Myocyte (in vitro differentiated cells): ENCODE results near the gene MUC5AC. TPM values are rescaled to one million over a fixed set of nuclear protein-coding genes. Genes with fewer than 3 reads are reported as not detected.
A peak's percentile ranks its signal among the peaks of the same experiment; 100 is the strongest.

ENCODE experiments used
- DNase-seq: peaks from one replicate; pipeline ENCODE4 v3.0.0-alpha.2; 2012; ENCODE audit warnings: low read depth
- total RNA-seq: library from RNA; depleted of rRNA; stranded (reverse); fragments of >200 nt; gene quantifications from 2 replicates; pipeline ENCODE4 v1.2.3, GENCODE V29; 2014

The MUC5AC gene
- total RNA-seq, 1 donor from 2014 or later: not detected

- DNase-seq: no peak
These were observed 38.1 kb downstream of the MUC5AC start for GRCh38 chr11:1195682-1196515.

- DNase-seq: no peak
These were observed 39.0 kb downstream of the MUC5AC start for GRCh38 chr11:1196516-1197391.

GRCh38 chr11:1197431-1197885, 39.7 kb downstream of the MUC5AC start:
- DNase-seq: no peak

- DNase-seq: no peak
These were observed 40.3 kb downstream of the MUC5AC start for GRCh38 chr11:1197886-1198560.

- no peak for DNase-seq
These were observed 40.9 kb downstream of the MUC5AC start for GRCh38 chr11:1198561-1199240.

GRCh38 chr11:1199241-1199750, 41.5 kb downstream of the MUC5AC start:
- no peak for DNase-seq

- DNase-seq: no peak
These were observed 42.2 kb downstream of the MUC5AC start for GRCh38 chr11:1199751-1200610.

GRCh38 chr11:1200611-1201191, 42.9 kb downstream of the MUC5AC start:
- no peak for DNase-seq

GRCh38 chr11:1201395-1202153, 43.8 kb downstream of the MUC5AC start:
- peak; percentile 14 for DNase-seq

GRCh38 chr11:1202154-1202775, 44.5 kb downstream of the MUC5AC start:
- no peak for DNase-seq

GRCh38 chr11:1202776-1203504, 45.2 kb downstream of the MUC5AC start:
- DNase-seq: peak; percentile 39

- DNase-seq: no peak
These were observed 45.9 kb downstream of the MUC5AC start for GRCh38 chr11:1203505-1204271.

- no peak for DNase-seq
These were observed 46.8 kb downstream of the MUC5AC start for GRCh38 chr11:1204381-1205101.

GRCh38 chr11:1205121-1205986, 47.6 kb downstream of the MUC5AC start:
- DNase-seq: no peak

- no peak for DNase-seq
These were observed 48.2 kb downstream of the MUC5AC start for GRCh38 chr11:1205987-1206331.
